ENCODE data around the gene PDE8B.

DNA sequence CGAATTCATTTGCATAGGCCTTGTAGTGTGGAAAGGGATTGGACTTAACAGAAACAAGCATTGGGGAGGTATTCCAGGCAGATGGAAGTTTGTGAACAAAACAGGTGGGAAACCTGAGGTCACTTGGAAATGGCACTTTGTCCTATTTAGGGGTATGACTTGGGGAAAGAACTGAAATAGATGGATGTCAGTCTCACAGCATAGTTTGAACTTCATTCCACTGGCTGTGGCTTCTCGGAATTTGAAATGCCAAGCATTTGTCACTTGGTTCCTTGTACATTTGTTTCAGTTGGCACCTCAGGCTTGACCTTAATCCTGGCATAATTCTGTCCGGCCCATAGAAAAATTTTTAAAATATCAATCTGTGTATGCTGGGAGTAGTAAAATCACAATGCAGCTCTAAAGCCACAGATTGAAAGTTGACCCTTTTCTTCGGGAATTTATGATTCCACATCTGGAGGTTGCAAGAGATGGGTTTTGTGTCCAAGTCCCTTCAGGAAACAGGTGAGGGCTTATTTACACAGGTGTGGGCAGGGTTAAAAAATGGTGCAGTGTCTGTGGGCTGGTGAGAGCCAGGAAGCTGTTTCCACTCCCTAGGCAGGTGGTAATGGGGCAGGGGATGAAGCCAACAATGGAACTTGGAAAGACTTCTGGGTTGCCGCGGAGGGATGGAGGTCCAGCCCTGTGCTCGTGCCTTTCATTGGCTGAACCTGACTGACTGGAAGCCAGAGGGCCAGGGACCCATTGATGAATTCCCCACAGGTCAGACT, 39.2 kb upstream of the PDE8B start:
- TF ChIP-seq, protein P1, sequence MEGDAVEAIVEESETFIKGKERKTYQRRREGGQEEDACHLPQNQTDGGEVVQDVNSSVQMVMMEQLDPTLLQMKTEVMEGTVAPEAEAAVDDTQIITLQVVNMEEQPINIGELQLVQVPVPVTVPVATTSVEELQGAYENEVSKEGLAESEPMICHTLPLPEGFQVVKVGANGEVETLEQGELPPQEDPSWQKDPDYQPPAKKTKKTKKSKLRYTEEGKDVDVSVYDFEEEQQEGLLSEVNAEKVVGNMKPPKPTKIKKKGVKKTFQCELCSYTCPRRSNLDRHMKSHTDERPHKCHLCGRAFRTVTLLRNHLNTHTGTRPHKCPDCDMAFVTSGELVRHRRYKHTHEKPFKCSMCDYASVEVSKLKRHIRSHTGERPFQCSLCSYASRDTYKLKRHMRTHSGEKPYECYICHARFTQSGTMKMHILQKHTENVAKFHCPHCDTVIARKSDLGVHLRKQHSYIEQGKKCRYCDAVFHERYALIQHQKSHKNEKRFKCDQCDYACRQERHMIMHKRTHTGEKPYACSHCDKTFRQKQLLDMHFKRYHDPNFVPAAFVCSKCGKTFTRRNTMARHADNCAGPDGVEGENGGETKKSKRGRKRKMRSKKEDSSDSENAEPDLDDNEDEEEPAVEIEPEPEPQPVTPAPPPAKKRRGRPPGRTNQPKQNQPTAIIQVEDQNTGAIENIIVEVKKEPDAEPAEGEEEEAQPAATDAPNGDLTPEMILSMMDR (IDR thresholded peaks at IDR 0.05), result no peak
- TF ChIP-seq POLR2AphosphoS5 (IDR thresholded peaks at IDR 0.05; ENCODE audit: insufficient read depth in 1 of 2, low read depth in 1 of 2), result no peak
- no peak for TF ChIP-seq POLR2A (IDR thresholded peaks at IDR 0.05)

Data from vagina (tissue), 2 donors.